ENCODE results near the gene MT1X. TPM values are rescaled to one million over a fixed set of nuclear protein-coding genes. Genes with fewer than 3 reads are reported as not detected.

MT1X gene
- total and polyA plus RNA-seq, 2 of the 13 experiments (the other 11 are each of a cell fraction or from before 2014, with no cell fraction given): 19.7 to 288 TPM

DNA sequence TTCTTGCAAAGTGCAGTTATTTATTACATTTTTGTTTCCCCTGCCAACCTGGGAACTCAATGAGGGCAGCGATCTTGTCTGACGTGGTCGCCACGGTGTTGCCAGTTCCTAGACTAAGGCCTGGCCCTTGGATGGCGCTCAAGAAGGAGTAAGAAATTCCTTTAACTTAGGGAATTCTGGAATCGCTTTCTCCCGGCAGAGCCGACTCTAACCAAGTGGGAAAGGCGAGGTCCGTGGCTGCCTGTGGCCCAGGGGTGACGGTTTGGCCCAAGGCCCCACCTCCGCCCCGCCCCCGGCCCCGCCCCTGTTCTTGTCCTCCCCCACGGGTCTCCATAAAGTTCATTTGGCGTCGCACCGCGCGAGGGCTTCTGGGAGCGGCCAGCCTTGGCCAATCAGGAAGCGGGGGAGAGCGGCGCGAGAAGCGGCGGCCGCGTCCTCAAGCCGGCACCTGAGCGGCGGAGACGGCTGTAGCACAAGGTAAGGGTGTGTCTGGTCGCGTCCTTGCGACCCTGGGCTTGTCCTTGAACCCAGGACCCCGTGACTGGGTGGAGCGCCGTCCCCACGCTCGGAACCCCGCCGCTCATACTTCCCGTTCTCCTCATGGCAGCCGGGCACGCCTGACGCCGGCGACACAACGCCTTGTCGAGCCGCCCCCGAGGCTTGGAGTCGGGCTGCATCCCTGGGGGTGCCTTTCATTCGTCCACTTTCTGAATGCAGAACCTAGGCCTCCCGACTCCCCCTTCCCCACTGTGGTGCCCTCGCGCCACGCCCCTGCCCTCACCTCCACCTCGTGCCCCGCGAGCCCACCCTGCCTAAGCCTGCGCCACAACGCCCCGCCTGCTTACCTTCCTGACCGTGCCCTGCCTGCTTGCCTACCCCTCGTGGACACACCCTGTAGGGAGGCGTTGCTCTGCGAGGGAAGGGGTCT lies 47.7 kb downstream of the MT1X start, which contains the start of gene NUP93 (continued):
- TF ChIP-seq, protein P1, sequence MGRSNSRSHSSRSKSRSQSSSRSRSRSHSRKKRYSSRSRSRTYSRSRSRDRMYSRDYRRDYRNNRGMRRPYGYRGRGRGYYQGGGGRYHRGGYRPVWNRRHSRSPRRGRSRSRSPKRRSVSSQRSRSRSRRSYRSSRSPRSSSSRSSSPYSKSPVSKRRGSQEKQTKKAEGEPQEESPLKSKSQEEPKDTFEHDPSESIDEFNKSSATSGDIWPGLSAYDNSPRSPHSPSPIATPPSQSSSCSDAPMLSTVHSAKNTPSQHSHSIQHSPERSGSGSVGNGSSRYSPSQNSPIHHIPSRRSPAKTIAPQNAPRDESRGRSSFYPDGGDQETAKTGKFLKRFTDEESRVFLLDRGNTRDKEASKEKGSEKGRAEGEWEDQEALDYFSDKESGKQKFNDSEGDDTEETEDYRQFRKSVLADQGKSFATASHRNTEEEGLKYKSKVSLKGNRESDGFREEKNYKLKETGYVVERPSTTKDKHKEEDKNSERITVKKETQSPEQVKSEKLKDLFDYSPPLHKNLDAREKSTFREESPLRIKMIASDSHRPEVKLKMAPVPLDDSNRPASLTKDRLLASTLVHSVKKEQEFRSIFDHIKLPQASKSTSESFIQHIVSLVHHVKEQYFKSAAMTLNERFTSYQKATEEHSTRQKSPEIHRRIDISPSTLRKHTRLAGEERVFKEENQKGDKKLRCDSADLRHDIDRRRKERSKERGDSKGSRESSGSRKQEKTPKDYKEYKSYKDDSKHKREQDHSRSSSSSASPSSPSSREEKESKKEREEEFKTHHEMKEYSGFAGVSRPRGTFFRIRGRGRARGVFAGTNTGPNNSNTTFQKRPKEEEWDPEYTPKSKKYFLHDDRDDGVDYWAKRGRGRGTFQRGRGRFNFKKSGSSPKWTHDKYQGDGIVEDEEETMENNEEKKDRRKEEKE (IDR thresholded peaks at IDR 0.05): no peak
- TF ChIP-seq HNRNPK (IDR thresholded peaks at IDR 0.05; ENCODE audit: low read depth, low read length, poor library complexity, severe bottlenecking) (no peak), DPF2 (CRISPR knock-in tag; IDR thresholded peaks at IDR 0.05; ENCODE audit: borderline replicate concordance, low read depth) (no peak), ZFP36 (IDR thresholded peaks at IDR 0.05; ENCODE audit: borderline replicate concordance, low read depth, low read length, partially characterized antibody) (no peak), NBN (conservative IDR thresholded peaks at IDR 0.05) (no peak), SRY (CRISPR knock-in tag; IDR thresholded peaks at IDR 0.05) (no peak; the same call in 1 of the 2 replicates), ZBTB38 (CRISPR knock-in tag; IDR thresholded peaks at IDR 0.05) (peak; percentile 91; the same call in 1 of the 2 replicates), ZNF335 (CRISPR knock-in tag; IDR thresholded peaks at IDR 0.05) (peak; percentile 78; the same call in 1 of the 2 replicates), KAT8 (CRISPR knock-in tag; IDR thresholded peaks at IDR 0.05) (peak; percentile 93), ZNF333 (CRISPR knock-in tag; IDR thresholded peaks at IDR 0.05; ENCODE audit: borderline replicate concordance) (no peak), ZNF775 (CRISPR knock-in tag; IDR thresholded peaks at IDR 0.05; ENCODE audit: borderline replicate concordance) (no peak), ZFP62 (CRISPR knock-in tag; IDR thresholded peaks at IDR 0.05) (no peak)
- TF ChIP-seq, protein P2, sequence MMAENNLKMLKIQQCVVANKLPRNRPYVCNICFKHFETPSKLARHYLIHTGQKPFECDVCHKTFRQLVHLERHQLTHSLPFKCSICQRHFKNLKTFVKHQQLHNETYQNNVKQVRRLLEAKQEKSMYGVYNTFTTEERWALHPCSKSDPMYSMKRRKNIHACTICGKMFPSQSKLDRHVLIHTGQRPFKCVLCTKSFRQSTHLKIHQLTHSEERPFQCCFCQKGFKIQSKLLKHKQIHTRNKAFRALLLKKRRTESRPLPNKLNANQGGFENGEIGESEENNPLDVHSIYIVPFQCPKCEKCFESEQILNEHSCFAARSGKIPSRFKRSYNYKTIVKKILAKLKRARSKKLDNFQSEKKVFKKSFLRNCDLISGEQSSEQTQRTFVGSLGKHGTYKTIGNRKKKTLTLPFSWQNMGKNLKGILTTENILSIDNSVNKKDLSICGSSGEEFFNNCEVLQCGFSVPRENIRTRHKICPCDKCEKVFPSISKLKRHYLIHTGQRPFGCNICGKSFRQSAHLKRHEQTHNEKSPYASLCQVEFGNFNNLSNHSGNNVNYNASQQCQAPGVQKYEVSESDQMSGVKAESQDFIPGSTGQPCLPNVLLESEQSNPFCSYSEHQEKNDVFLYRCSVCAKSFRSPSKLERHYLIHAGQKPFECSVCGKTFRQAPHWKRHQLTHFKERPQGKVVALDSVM (CRISPR knock-in tag; IDR thresholded peaks at IDR 0.05): no peak
- TF ChIP-seq, protein P3, sequence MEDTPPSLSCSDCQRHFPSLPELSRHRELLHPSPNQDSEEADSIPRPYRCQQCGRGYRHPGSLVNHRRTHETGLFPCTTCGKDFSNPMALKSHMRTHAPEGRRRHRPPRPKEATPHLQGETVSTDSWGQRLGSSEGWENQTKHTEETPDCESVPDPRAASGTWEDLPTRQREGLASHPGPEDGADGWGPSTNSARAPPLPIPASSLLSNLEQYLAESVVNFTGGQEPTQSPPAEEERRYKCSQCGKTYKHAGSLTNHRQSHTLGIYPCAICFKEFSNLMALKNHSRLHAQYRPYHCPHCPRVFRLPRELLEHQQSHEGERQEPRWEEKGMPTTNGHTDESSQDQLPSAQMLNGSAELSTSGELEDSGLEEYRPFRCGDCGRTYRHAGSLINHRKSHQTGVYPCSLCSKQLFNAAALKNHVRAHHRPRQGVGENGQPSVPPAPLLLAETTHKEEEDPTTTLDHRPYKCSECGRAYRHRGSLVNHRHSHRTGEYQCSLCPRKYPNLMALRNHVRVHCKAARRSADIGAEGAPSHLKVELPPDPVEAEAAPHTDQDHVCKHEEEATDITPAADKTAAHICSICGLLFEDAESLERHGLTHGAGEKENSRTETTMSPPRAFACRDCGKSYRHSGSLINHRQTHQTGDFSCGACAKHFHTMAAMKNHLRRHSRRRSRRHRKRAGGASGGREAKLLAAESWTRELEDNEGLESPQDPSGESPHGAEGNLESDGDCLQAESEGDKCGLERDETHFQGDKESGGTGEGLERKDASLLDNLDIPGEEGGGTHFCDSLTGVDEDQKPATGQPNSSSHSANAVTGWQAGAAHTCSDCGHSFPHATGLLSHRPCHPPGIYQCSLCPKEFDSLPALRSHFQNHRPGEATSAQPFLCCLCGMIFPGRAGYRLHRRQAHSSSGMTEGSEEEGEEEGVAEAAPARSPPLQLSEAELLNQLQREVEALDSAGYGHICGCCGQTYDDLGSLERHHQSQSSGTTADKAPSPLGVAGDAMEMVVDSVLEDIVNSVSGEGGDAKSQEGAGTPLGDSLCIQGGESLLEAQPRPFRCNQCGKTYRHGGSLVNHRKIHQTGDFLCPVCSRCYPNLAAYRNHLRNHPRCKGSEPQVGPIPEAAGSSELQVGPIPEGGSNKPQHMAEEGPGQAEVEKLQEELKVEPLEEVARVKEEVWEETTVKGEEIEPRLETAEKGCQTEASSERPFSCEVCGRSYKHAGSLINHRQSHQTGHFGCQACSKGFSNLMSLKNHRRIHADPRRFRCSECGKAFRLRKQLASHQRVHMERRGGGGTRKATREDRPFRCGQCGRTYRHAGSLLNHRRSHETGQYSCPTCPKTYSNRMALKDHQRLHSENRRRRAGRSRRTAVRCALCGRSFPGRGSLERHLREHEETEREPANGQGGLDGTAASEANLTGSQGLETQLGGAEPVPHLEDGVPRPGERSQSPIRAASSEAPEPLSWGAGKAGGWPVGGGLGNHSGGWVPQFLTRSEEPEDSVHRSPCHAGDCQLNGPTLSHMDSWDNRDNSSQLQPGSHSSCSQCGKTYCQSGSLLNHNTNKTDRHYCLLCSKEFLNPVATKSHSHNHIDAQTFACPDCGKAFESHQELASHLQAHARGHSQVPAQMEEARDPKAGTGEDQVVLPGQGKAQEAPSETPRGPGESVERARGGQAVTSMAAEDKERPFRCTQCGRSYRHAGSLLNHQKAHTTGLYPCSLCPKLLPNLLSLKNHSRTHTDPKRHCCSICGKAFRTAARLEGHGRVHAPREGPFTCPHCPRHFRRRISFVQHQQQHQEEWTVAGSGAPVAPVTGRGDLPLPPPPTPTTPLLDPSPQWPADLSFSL (CRISPR knock-in tag; IDR thresholded peaks at IDR 0.05): no peak
- TF ChIP-seq, protein P4, sequence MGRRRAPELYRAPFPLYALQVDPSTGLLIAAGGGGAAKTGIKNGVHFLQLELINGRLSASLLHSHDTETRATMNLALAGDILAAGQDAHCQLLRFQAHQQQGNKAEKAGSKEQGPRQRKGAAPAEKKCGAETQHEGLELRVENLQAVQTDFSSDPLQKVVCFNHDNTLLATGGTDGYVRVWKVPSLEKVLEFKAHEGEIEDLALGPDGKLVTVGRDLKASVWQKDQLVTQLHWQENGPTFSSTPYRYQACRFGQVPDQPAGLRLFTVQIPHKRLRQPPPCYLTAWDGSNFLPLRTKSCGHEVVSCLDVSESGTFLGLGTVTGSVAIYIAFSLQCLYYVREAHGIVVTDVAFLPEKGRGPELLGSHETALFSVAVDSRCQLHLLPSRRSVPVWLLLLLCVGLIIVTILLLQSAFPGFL (CRISPR knock-in tag; IDR thresholded peaks at IDR 0.05): no peak

Data from HepG2 (cell line).